ENCODE measurements around the gene AGFG2.
A peak's percentile ranks its signal among the peaks of the same experiment; 100 is the strongest.

The AGFG2 gene

GRCh38 chr7:100588438-100588837 is 49.4 kb downstream of the AGFG2 start:
- no peak for DNase-seq

- DNase-seq = no peak
These were observed 50.4 kb downstream of the AGFG2 start for GRCh38 chr7:100589341-100589947.

- DNase-seq = no peak
These were observed 51.2 kb downstream of the AGFG2 start for GRCh38 chr7:100590077-100590737.

GRCh38 chr7:100591596-100591995 is 52.6 kb downstream of the AGFG2 start:
- no peak for DNase-seq

GRCh38 chr7:100595188-100595587 is 56.2 kb downstream of the AGFG2 start:
- DNase-seq = no peak

GRCh38 chr7:100598425-100598824 is 59.4 kb downstream of the AGFG2 start:
- DNase-seq = no peak

- DNase-seq = no peak
These were observed 61.1 kb downstream of the AGFG2 start for GRCh38 chr7:100599911-100600729.

- no peak for DNase-seq
These were observed 61.7 kb downstream of the AGFG2 start for GRCh38 chr7:100600730-100601038.

GRCh38 chr7:100602889-100603725 is 64.1 kb downstream of the AGFG2 start:
- DNase-seq = no peak

GRCh38 chr7:100603726-100604027 is 64.7 kb downstream of the AGFG2 start:
- no peak for DNase-seq

GRCh38 chr7:100604028-100604975 is 65.3 kb downstream of the AGFG2 start:
- DNase-seq = no peak

GRCh38 chr7:100604976-100605911 is 66.2 kb downstream of the AGFG2 start:
- no peak for DNase-seq

- no peak for DNase-seq
These were observed 67.3 kb downstream of the AGFG2 start for GRCh38 chr7:100606313-100606712.

GRCh38 chr7:100607111-100607510 is 68.1 kb downstream of the AGFG2 start:
- DNase-seq = no peak

- DNase-seq = no peak
These were observed 71.0 kb downstream of the AGFG2 start for GRCh38 chr7:100609958-100610357.

- DNase-seq = peak; percentile 96
These were observed 73.2 kb downstream of the AGFG2 start, which contains the start of gene MOSPD3 for GRCh38 chr7:100611983-100612729. TSS of gene MOSPD3 (plus strand) at chr7:100612540. CDS start at chr7:100612792, 252 bp downstream.

GRCh38 chr7:100612730-100613390 is 73.9 kb downstream of the AGFG2 start:
- DNase-seq = no peak

GRCh38 chr7:100613412-100614175 is 74.6 kb downstream of the AGFG2 start:
- DNase-seq = no peak
